GM18505 (cell line): Measurements from ENCODE around the gene ZNF445.
"Not testable (repeated sequence)": the region's sequence is repeated elsewhere in the genome, so short reads cannot be mapped to it uniquely, and the experiment has no call there.

Experiments
- ATAC-seq: cut with Tn5 transposase; IDR thresholded peaks from one replicate; pipeline ENCODE4 v1.9.1; 2021; ENCODE audit not compliant: unreplicated experiment
- POLR2A ChIP-seq: IDR thresholded peaks from 4 replicates; pipeline ENCODE4 v1.6.1; 2011; ENCODE audit warnings: borderline replicate concordance; ENCODE audit not compliant: insufficient read depth, insufficient read length; ENCODE audit errors: extremely low read depth

ZNF445 gene

DNA sequence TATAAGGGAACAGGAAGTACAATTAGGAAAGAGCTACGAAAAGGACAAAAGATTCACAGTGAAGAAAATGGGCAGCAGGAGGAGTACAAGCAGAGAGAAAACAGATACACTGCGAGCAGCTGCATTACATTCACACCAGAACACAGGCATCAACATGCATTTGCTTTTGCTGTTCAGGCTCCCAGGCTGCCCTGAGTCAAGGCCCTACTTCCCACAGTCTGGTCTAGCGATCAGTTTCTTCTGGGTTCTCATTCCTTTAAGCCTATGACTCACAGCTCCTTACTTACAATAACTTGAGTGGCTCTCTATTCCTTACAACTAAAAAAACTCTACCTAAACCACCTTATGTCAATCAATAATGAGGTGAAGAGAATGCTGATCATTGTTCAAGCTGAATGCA is 24.5 kb upstream of the ZNF445 start:
- TF ChIP-seq POLR2A, result no peak
- ATAC-seq, result no peak

DNA sequence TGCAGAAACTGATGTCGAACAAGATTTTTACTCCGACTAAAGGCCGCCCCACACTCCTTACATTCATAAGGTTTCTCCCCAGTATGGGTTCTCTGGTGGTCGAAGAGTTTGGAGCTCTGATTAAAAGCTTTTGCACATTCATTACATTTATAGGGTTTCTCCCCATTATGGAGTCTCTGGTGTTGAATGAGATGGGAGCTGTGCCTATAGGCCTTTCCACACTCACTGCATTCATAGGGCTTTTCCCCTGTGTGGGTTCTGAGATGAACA is 22.4 kb upstream of the ZNF445 start:
- ATAC-seq, result not testable (repeated sequence)

- TF ChIP-seq POLR2A, result no peak
- ATAC-seq, result no peak
Observed at GRCh38 chr3:44499149-44499898, 21.9 kb upstream of the ZNF445 start.

DNA sequence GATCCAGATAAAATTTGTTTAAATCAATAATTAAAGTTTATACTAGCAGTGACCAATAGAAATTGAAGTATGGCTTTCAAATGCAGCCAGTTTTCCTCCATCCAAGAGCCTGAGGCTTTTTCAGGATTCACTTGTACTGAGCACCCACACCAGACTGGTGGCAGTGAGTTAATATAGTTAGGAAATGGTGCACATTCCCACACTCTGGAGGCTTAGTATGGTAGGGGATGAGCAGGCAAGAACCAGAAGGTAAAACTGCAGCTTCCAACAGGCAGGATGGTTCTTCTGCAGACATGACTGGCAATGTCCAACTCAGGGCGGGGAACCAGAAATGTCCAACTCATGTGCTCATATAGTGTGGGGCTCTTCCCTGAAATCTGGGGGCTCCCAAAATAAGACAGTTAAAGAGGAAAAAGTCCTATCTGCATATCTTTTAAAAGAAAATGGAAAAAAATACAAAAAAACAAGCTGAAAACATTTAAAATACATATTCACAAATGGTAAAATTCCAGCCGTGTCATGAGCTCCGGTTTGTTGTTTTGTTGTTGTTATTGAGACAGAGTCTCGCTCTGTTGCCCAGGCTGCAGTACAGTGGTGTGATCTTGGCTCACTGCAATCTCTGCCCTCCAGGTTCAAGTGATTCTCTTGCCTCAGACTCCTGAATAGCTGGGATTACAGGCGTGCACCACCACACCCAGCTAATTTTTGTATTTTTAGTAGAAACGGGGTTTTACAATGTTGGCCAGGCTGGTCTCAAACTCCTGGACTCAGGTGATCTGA is 18.4 kb upstream of the ZNF445 start:
- TF ChIP-seq POLR2A, result no peak
- ATAC-seq, result no peak

DNA sequence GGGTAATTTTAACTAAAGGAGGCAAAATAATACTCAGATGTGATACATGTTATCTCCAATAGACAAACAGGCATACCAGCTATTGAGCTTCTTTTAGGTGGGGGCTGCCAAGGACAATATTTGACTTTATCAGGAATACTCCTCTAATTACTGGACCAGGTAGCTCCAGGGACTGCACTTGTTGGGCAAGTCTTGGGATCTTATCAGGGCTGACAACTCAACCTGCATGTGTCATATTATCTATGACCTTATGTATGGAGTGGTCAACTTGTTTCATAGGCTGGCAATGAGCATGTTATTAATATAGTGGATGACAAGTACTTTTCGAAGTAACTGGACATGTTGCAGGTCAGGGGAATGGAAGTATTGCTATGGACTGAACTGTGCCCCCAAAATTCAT is 15.0 kb upstream of the ZNF445 start:
- no peak for TF ChIP-seq POLR2A

DNA sequence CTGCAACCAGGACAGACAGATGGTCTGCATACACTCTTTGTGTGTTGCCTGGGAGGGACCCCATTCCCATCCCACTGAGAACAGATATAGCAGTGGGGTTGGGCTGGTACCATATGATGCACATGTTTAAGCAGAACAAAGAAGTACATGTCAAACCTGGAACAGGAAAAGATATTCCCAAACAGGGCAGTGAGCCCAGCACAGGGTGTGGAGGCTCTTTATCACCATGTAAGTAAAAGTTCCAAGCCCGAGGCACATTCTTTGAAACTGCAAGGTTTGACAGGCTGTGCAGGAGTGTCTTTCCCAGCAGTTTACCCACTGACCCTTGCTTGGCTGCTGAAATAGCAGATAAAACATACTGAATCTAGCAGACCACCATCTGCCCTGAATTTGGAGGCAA is 5.3 kb upstream of the ZNF445 start:
- no peak for ATAC-seq

More for the DNA sequence above, 15.0 kb upstream of the ZNF445 start:
- ATAC-seq, result no peak

DNA sequence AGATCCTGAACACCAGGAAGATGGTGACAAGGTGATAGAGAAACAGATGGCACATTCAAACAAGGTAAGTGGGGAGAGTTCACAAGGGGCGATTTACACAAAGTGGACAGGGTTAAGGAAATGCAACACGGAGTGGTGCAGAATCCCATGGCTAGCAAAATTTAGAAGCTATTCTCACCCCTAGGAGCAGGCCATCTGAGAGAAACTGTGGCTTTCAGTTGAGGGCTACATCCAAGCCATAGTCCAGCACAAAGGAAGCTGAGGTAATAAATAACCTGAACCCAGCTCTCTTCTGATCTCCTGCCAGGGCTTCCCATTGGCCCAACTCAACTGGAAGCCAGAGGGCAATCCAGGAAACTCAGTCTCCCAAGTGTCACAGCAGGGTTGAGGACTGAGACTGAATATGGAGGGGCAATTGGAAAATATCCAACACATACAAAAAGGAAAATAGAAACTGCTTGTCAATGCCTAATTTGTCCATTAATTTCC is 1.2 kb upstream of the ZNF445 start:
- no peak for TF ChIP-seq POLR2A
- no peak for ATAC-seq

More for the DNA sequence above, 5.3 kb upstream of the ZNF445 start:
- no peak for TF ChIP-seq POLR2A

GRCh38 chr3:44478055-44478468 is 592 bp upstream of the ZNF445 start:
- peak; percentile 5 for ATAC-seq
- no peak for TF ChIP-seq POLR2A

DNA sequence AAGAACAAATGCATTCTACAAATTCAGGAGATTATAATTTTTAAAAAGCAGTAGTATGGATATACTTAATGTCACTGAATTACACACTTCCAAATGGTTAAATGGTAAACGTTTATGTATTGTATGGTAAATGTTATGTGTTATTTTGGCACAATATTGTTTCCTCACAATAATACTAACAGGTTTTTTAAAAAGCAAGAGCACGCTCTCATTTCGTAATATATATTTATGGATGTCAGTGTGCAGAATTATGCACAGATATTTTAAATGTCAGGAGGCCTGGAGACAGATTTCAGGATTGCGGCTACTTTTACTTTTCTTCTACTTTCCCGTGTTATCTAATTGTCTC is 533 bp downstream of the ZNF445 start:
- ATAC-seq, result no peak
- TF ChIP-seq POLR2A, result no peak

DNA sequence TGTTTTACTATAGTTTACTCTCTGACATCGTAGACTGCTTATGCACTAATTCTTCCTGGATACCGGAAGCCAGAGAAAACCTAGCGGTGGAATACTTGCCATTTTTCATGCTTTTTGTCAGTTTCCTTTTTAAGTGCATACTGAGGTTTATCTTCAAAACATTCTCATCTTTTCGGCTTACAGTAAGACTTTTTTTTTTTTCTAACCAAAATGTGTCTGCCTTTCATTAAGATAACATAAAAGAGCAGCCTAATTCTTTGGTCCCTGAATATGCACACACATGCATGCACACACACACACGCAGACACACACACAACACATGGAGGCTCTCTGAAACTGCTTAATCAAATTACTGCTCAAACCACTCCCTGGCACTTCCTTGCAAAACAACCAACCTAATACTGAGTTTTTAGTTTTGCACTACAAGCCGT is 1.3 kb downstream of the ZNF445 start:
- ATAC-seq, result no peak
- TF ChIP-seq POLR2A, result no peak

DNA sequence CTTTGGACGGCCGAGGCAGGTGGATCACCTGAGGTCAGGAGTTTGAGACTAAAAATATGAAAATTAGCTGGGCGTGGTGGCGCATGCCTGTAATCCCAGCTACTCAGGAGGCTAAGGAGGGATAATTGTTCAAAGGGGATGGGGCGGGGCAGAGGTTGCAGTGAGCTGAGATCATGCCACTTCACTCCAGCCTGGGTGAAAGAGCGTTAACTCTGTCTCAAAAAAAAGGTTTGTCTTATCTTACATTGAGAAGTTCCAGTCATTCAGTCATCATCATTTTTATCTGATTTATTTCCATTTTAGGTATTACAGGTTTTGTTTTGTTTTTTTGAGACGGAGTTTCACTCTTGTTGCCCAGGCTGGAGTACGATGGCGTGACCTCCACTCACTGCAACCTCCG is 2.6 kb downstream of the ZNF445 start:
- not testable (repeated sequence) for ATAC-seq

DNA sequence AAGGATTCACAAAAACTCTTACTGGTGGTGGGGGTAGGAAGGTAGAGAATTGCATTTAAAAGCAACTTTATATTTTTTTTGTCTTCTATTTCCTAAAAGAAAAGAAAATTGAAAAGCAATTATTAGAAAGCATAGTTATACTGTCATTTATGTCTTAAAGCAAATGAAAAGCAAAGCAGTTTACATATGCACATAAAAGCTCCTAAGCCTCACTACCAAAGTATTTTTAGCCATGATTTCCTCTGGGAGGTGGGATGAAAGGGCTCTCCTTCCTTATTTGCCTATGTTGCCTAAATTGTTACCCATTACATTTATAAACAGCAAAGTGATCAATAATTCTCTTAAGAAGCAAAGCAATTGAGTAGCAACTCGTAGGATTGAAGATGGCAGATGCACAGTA is 7.0 kb downstream of the ZNF445 start:
- TF ChIP-seq POLR2A, result no peak
- no peak for ATAC-seq

DNA sequence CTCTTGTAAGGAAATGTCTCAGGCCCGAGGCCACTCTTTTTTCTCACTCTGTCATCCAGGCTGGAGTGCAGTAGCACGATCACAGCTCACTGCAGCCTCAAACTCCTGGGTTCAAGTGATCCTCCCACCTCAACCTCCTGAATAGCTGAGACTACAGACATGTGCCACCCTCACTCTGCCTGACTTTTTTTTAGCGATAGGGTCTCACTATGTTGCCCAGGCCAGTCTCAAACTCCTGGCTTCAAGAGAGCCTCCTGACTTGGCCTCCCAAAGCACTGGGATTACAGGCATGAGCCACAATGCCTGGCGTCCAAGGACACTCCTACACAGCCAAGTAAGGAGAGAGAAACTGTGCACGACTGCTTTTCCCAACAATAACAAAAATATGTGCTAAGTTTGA is 7.6 kb downstream of the ZNF445 start:
- no peak for TF ChIP-seq POLR2A
- ATAC-seq, result no peak
